Neural cell (in vitro differentiated cells): ENCODE measurements around the gene MICAL2. TPM values are rescaled to one million over a fixed set of nuclear protein-coding genes. Genes with fewer than 3 reads are reported as not detected.
A peak's percentile ranks its signal among the peaks of the same experiment; 100 is the strongest.

Source experiments
- H2AFZ ChIP-seq: fragments of 200-600, 300-800 bp; sonication (generic), shearing (Covaris generic); 2 replicates; pipeline ENCODE4 v1.6.0; 2014; ENCODE audit warnings: low read depth, mild to moderate bottlenecking, antibody characterized with exemption, low read length, moderate library complexity
- H3F3A ChIP-seq: fragments of 200-600 bp; shearing (Covaris generic); 2 replicates; pipeline ENCODE4 v1.6.1; 2016; ENCODE audit warnings: mild to moderate bottlenecking, moderate library complexity, mixed read lengths, antibody characterized with exemption, low read length; ENCODE audit not compliant: insufficient read depth, poor library complexity, severe bottlenecking
- H3K27ac ChIP-seq: fragments of 200-600, 300-800 bp; sonication (generic), shearing (Covaris generic); 2 replicates; pipeline ENCODE4 v1.5.1; 2014; ENCODE audit warnings: mild to moderate bottlenecking, low read length, moderate library complexity
- H3K27me3 ChIP-seq: fragments of 300-800, 200-600 bp; sonication (generic), shearing (Covaris generic); 2 replicates; pipeline ENCODE4 v1.6.0; 2014; ENCODE audit warnings: mild to moderate bottlenecking, low read depth, low read length, moderate library complexity; ENCODE audit not compliant: insufficient read depth
- H3K36me3 ChIP-seq: fragments of 300-800, 200-600 bp; sonication (generic), shearing (Covaris generic); 2 replicates; pipeline ENCODE4 v1.5.1; 2014; ENCODE audit warnings: mild to moderate bottlenecking, antibody characterized with exemption, low read length, moderate library complexity; ENCODE audit not compliant: insufficient read depth
- H3K4me2 ChIP-seq: fragments of 300-800, 200-600 bp; sonication (generic), shearing (Covaris generic); 2 replicates; pipeline ENCODE4 v1.6.0; 2014; ENCODE audit warnings: mild to moderate bottlenecking, low read length
- H3K4me3 ChIP-seq: fragments of 300-800, 200-600 bp; sonication (generic), shearing (Covaris generic); 2 replicates; pipeline ENCODE4 v1.5.1; 2014; ENCODE audit warnings: mild to moderate bottlenecking, low read length, moderate library complexity
- H3K79me2 ChIP-seq: fragments of 200-600 bp; shearing (Covaris generic); replicated peaks from 2 replicates; pipeline ENCODE4 v1.6.0; 2014; ENCODE audit warnings: mild to moderate bottlenecking, low read length, moderate library complexity; ENCODE audit not compliant: insufficient read depth
- H3K9ac ChIP-seq: fragments of 300-800, 200-600 bp; sonication (generic), shearing (Covaris generic); 2 replicates; pipeline ENCODE4 v1.6.1; 2016; ENCODE audit warnings: mild to moderate bottlenecking, low read length, mixed read lengths
- H3K9me2 ChIP-seq: fragments of 200-600 bp; shearing (Covaris generic); 2 replicates; pipeline ENCODE4 v1.6.1; 2016; ENCODE audit warnings: mild to moderate bottlenecking, low read length, mixed read lengths; ENCODE audit not compliant: insufficient read depth
- H3K9me3 ChIP-seq: fragments of 200-600, 300-800 bp; sonication (generic), shearing (Covaris generic); 2 replicates; pipeline ENCODE4 v1.6.1; 2016; ENCODE audit warnings: mild to moderate bottlenecking, mixed run types, low read length, moderate library complexity, mixed read lengths
- H4K20me1 ChIP-seq: fragments of 200-600 bp; shearing (Covaris generic); 2 replicates; pipeline ENCODE4 v1.6.1; 2016; ENCODE audit warnings: mild to moderate bottlenecking, mixed run types; ENCODE audit not compliant: insufficient read depth
- EP300 ChIP-seq: fragments of 450-650 bp; conservative IDR thresholded peaks from 2 replicates; pipeline ENCODE4 v1.6.1; 2014; ENCODE audit warnings: antibody characterized with exemption, mild to moderate bottlenecking, moderate library complexity; ENCODE audit not compliant: poor library complexity, severe bottlenecking
- EZH2 ChIP-seq: fragments of 200-600, 300-800 bp; shearing (Covaris generic), sonication (generic); IDR thresholded peaks from 2 replicates; pipeline ENCODE4 v1.6.1; 2014; ENCODE audit warnings: antibody characterized with exemption, low read length, borderline replicate concordance, mild to moderate bottlenecking; ENCODE audit not compliant: insufficient read depth, poor library complexity, severe bottlenecking
- POLR2AphosphoS5 ChIP-seq: IDR thresholded peaks from 2 replicates; pipeline ENCODE4 v1.6.1; 2012
- RAD21 ChIP-seq: fragments of 450-650 bp; conservative IDR thresholded peaks from 2 replicates; pipeline ENCODE4 v1.6.1; 2014; ENCODE audit warnings: antibody characterized with exemption, mild to moderate bottlenecking, moderate library complexity
- SMC3 ChIP-seq: fragments of 450-650 bp; conservative IDR thresholded peaks from 2 replicates; pipeline ENCODE4 v1.6.1; 2014; ENCODE audit warnings: antibody characterized with exemption, mild to moderate bottlenecking, moderate library complexity; ENCODE audit not compliant: poor library complexity
- polyA plus RNA-seq: library from polyadenylated mRNA; depleted of rRNA; stranded (reverse); fragments of >200 nt; gene quantifications from 2 replicates; pipeline ENCODE4 v1.2.3, GENCODE V29; 2014
- TF ChIP-seq, protein P1 (sequence below): IDR thresholded peaks from 2 replicates; pipeline ENCODE4 v1.6.1; 2012; ENCODE audit warnings: borderline replicate concordance
- TF ChIP-seq, protein P2 (sequence below): fragments of 450-650 bp; IDR thresholded peaks from 2 replicates; pipeline ENCODE4 v1.5.1; 2014; ENCODE audit warnings: antibody characterized with exemption, mild to moderate bottlenecking, moderate library complexity; ENCODE audit not compliant: poor library complexity, severe bottlenecking

MICAL2 gene
- polyA plus RNA-seq, 1 donor from 2014 or later: 2.2 TPM

DNA sequence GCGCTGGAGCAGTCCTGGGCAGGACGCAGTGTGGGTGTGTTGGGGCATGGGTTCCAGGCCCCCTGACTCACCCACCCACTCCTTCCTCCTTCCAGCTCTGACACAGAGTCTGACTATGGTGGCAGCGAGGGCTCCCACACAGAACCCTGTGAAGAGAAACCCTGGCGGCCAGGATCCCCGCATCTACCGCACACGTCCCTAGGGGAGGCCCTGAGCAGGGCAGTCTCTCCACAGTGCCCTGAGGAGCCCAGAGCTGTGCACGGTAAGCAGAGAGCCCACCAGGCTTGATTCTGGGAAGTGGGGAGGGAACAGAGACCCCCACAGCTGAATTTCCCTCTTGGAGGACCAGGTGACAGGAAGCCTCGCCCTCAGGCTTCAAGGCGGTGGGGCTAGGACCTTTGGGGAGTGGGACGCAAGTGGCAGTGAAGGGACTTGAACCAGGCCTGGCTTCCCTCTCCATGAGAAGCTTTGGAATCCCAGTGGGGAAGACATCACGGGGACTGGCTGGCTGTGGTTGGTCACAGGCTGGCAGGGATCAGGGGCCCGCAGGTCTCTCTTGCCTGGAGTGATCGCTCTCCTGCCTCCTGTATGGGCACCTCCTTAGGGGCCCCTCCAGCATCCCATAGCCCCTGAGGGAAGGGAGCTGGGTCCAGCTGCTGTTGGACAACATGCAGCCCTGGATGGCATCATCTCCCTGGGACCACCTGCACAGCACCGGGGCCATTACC, 170.6 kb downstream of the MICAL2 start:
- no peak overlapping the region for H3K4me3 ChIP-seq
- H3K36me3 ChIP-seq: no peaks in the 10 kb centered on the region
- H3K9me2 ChIP-seq: no peaks in the 10 kb centered on the region
- H3F3A ChIP-seq: no peaks in the 10 kb centered on the region
- TF ChIP-seq RAD21: no peak
- TF ChIP-seq, protein P1, sequence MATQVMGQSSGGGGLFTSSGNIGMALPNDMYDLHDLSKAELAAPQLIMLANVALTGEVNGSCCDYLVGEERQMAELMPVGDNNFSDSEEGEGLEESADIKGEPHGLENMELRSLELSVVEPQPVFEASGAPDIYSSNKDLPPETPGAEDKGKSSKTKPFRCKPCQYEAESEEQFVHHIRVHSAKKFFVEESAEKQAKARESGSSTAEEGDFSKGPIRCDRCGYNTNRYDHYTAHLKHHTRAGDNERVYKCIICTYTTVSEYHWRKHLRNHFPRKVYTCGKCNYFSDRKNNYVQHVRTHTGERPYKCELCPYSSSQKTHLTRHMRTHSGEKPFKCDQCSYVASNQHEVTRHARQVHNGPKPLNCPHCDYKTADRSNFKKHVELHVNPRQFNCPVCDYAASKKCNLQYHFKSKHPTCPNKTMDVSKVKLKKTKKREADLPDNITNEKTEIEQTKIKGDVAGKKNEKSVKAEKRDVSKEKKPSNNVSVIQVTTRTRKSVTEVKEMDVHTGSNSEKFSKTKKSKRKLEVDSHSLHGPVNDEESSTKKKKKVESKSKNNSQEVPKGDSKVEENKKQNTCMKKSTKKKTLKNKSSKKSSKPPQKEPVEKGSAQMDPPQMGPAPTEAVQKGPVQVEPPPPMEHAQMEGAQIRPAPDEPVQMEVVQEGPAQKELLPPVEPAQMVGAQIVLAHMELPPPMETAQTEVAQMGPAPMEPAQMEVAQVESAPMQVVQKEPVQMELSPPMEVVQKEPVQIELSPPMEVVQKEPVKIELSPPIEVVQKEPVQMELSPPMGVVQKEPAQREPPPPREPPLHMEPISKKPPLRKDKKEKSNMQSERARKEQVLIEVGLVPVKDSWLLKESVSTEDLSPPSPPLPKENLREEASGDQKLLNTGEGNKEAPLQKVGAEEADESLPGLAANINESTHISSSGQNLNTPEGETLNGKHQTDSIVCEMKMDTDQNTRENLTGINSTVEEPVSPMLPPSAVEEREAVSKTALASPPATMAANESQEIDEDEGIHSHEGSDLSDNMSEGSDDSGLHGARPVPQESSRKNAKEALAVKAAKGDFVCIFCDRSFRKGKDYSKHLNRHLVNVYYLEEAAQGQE: no peak
- no peak for TF ChIP-seq EZH2
- TF ChIP-seq SMC3: no peak
- TF ChIP-seq, protein P2, sequence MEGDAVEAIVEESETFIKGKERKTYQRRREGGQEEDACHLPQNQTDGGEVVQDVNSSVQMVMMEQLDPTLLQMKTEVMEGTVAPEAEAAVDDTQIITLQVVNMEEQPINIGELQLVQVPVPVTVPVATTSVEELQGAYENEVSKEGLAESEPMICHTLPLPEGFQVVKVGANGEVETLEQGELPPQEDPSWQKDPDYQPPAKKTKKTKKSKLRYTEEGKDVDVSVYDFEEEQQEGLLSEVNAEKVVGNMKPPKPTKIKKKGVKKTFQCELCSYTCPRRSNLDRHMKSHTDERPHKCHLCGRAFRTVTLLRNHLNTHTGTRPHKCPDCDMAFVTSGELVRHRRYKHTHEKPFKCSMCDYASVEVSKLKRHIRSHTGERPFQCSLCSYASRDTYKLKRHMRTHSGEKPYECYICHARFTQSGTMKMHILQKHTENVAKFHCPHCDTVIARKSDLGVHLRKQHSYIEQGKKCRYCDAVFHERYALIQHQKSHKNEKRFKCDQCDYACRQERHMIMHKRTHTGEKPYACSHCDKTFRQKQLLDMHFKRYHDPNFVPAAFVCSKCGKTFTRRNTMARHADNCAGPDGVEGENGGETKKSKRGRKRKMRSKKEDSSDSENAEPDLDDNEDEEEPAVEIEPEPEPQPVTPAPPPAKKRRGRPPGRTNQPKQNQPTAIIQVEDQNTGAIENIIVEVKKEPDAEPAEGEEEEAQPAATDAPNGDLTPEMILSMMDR: no peak
- no peak overlapping the region for H2AFZ ChIP-seq
- H3K27ac ChIP-seq: no peak overlapping the region
- no peaks in the 10 kb centered on the region for H4K20me1 ChIP-seq
- H3K9me3 ChIP-seq: no peaks in the 10 kb centered on the region
- H3K79me2 ChIP-seq: no peaks in the 10 kb centered on the region
- no peak overlapping the region for H3K9ac ChIP-seq
- no peaks in the 10 kb centered on the region for H3K27me3 ChIP-seq
- H3K4me2 ChIP-seq: no peak overlapping the region

DNA sequence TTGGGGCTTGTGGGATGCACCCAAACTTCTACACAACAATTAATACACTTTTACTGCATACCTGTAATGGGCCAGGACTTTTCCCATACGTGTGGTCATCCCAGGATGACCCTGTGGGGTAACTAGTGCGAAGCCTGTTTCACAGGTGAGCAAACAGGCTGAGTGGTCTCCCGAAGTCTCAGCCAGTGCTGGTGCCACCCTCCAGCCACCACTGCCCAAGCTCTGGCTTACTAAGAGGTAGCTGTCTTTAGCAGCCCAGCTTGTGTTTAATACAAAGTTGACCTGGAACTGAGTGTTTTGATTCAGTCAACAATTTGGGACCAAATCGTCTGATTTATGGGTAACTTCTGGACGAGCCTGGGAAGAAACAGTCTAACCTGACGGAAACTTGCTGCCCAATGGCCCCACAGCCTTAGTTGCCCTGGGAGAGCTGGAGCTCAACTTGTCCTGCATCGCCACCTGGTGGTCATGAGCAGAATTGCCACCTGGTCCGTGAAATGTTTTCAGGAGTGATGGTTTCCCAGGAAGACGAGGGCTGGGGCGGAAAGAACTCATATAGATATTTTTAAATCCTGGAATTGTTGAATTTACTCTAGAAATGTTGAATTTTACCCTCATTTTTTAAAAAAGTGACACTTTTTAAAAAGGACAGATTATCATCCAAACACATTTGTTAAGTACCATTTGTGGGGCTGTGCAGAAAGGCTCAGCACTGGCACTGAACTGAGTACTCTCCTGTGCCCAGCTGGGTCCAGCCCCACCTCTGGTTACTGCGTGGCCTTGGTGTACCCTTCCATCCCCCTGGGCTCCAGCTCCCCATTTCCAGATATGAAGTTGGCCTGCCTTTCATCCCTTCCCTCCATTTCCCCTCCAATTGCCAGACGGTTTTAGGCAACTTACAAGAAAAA, 171.4 kb downstream of the MICAL2 start:
- Histone ChIP-seq H3K9me2 (no peaks in the 10 kb centered on the region), H4K20me1 (no peaks in the 10 kb centered on the region), H3K9me3 (no peaks in the 10 kb centered on the region), H3K4me3 (no peak overlapping the region), H3K36me3 (no peaks in the 10 kb centered on the region), H2AFZ (no peak overlapping the region), H3F3A (no peaks in the 10 kb centered on the region), H3K27me3 (no peaks in the 10 kb centered on the region), H3K27ac (no peak overlapping the region), H3K4me2 (no peak overlapping the region), H3K79me2 (no peaks in the 10 kb centered on the region), H3K9ac (no peak overlapping the region)
- TF ChIP-seq RAD21 (peak; percentile 99), POLR2AphosphoS5 (no peak), EP300 (no peak), SMC3 (peak; percentile 99)
- TF ChIP-seq, protein P2: peak; percentile 97
